Brain pericyte (primary cell): Measurements from ENCODE around the gene CCDC167.
A peak's percentile ranks its signal among the peaks of the same experiment; 100 is the strongest.

Experiments
- DNase-seq: peaks from one replicate; pipeline ENCODE4 v3.0.0-alpha.2; 2012; ENCODE audit warnings: low read depth, low spot score

CCDC167 gene

DNA sequence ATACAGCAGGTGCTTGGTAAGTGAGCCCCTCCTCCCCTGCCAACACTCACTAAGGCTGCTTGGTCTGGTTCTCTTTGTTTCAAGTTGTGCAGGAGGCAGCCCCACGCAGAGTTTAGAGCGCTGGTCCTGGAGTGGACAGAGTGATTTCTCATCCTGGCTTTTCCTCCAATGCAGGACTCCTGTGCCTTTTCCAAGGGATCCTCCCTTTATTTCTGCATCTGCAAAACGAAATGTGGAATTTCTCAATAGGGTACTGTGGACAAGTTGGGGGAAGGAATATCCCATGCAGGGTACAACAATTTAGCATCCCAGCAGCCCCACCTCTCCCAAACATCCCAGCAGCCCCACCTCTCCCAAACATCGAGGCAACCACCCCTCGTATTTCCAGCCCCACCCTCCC lies 30.6 kb upstream of the CCDC167 start:
- no peak for DNase-seq

DNA sequence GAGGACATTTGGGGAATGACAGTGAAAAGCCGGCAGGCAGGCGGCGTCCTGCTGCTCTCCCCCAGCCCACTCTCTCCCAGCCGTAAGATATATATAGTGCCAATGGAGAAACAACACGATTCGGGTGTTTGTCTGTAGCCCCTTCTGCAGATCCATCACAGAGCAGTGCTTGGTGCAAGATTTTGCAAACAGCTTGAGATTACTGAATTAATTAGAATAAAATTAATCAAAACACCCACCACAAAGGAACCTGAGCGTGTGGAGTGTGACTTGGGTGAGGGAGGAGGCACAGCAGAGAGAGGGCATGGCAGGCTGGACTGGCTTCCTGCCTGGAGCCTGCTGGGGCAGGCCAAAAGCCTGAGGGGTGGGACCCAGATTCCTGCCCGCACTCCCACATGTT lies 28.8 kb upstream of the CCDC167 start:
- DNase-seq = no peak

GRCh38 chr6:37525460-37526357 lies 26.0 kb upstream of the CCDC167 start:
- DNase-seq = no peak

DNA sequence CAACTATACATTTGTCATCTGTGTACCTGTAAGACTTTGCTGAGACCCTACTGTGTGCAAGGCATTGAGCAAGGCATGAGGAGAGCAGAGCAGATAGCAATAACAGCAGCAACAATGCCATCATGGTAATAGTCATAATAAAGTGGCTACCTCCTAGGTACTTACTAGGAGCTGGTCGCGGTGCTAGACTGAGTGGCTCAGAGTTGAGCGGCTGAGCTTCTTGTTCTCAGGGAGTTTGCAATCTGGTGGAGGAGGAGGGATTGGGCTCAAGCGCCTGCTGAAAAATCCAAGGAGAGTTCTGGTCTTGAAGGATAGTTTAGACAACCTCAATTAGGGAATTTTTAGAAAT lies 25.3 kb upstream of the CCDC167 start:
- DNase-seq = no peak

DNA sequence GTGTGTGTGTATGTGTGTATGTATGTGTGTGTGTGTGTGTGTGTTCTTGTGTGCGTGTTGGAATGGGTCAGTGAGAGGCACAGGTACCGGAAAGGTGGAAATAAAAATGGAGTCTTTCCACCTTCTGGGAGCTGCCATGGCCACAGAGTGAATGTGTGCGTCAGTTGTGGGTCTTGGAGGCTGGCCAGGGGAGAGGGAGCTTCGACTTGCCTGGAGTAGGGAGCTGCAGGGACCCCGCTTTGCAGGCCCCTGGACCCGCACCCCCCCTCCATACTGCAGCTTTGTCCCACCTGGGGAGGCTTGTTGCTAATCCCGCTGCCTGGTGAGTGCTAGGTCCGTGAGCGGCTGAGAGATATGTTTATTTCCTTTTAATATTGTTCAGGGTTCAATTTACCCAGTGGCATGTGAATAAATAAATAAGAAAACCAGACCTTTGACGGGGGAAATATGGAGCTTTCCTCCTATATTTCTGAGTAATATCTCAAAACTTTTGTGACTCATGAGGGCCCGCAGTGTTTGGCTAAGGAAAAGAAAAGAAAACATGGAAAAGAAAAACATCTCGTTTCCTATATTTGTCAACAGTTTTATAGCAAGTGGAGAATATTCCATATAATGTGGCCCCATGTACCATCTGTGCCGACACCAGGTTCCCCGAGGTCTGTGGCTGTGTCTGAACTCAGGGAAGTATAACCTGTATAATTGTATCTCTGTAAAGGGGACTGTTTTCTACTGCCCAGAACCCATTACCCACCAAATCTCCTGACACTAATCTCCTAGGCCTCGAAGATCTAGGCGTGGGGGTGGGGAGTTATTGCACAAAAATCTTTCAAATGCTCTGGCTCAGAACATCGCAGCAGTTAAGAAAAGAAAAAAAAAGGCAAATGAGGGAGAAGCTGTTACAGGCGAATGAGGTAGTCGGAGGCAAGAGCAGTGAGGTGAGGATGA lies 24.6 kb upstream of the CCDC167 start:
- DNase-seq = peak; percentile 55

GRCh38 chr6:37523412-37523811 lies 23.7 kb upstream of the CCDC167 start:
- no peak for DNase-seq

DNA sequence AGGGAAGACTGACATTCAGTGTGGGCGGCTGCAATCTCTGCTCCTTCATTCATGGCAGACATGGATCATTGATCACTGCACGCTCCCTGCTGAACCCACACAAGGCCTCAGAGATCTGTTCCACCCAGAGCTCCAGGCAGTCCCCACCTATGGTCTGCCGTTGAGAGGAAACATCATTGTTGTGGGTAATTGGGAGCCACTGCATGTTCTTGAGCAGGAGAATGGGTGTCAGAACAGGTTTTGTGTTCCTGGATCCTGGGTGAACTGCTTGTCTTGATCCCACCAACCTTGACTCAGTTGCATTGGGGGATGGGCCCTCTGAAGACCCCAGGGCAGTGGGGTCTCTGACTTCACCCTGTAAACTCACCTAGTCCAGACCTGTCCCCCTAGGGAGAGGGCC lies 23.1 kb upstream of the CCDC167 start:
- no peak for DNase-seq

DNA sequence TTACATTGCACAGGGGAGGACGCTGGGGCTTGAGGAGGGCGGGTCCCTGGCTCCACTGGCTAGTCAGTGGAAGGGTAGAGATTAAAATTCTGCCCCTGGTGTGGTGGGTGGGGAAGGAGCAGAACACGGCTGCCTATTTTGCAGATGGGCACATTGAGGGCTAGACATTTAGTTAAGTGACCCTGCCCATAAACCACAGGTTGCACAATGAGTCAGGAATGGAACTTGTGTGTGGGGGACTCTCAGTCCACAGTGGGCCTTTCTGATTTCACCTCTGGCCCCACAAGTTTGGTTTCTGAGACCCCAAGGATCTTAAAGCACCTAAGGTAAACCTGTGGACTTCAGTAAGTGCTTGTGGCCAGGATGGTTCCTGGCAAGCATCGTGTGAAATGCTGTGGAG lies 22.0 kb upstream of the CCDC167 start:
- DNase-seq = no peak

GRCh38 chr6:37520926-37521325 lies 21.2 kb upstream of the CCDC167 start:
- no peak for DNase-seq

DNA sequence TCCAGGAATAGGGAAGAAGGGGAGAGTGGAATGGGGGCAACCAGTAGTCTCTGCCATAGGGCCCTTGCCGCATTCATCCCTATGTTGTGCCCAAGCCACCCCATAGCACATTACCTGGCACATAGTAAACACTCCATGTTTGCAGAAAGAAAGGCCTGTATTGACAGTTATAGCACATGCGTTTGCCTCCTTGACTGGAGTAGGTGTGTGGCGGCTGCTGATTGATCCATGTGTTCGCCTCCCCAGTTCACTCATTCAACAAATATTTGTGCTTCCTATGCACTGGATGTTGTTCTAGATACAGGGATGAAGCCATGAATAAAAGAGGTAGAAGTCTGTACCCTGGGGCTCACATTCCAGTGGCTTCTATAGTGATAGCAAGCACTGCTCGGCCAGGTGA lies 19.8 kb upstream of the CCDC167 start:
- no peak for DNase-seq

GRCh38 chr6:37518116-37518515 lies 18.4 kb upstream of the CCDC167 start:
- no peak for DNase-seq

- DNase-seq = no peak
Observed at GRCh38 chr6:37517411-37517812, 17.7 kb upstream of the CCDC167 start.

GRCh38 chr6:37516920-37517405 lies 17.3 kb upstream of the CCDC167 start:
- DNase-seq = no peak

DNA sequence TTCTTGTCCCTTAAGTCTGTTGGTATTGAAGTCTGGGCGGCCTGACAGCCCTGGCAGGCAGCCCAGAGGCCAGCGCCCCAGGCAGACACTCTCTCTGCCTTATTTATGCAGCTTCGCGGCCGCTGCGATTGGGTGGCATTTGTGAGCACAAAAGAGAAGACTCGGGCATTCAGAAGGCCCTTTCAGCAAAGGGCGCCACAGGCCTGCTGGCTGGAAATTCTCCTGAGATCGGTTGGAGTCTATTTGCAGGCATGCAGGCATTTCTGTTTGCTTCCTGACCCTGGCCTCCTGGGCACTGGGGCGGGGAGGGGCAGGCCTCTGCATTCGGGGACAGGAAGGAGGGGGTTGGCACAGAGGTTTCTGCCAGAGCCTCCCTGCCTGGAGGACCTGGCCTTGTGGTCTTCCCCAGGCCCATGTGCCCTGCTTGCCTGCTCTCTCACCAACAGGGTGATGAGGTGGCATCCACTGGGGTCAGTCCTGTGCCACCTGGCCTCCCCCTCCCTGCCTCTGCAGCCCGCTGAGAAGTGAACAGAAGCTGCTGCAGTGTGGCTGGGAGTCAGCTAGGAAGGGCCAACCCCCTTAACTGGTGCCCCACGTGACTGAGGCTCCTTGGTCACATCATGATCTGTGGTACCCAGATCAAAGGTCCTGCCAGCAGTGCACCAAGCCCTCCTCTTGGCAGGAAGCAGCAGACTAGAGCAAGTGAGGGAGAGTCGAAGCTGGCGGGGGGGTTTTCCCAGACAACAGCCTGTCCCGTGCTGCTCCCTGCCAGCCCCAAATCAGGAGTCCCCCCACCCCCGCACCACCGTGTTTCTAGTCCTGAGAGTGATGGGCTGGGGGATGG lies 16.6 kb upstream of the CCDC167 start:
- DNase-seq = no peak

DNA sequence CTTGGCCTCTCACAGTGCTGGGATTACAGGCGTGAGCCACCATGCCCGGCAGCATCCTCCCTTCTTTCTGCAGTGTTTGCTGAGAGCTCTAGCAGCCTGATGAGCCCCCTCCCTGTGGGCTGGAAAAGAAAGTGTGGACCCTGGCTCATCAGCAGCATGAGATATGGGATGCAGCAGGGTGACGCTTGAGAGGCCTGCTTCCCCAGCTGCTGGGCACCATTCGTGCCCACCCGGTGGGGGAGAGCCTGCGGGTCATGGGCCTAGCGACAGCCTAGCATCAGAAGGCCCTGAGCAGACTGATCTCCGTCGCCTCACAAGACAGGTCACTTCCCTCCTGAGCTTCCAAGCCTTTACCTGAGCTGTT lies 16.0 kb upstream of the CCDC167 start:
- DNase-seq = no peak

GRCh38 chr6:37514837-37515236 lies 15.1 kb upstream of the CCDC167 start:
- no peak for DNase-seq

DNA sequence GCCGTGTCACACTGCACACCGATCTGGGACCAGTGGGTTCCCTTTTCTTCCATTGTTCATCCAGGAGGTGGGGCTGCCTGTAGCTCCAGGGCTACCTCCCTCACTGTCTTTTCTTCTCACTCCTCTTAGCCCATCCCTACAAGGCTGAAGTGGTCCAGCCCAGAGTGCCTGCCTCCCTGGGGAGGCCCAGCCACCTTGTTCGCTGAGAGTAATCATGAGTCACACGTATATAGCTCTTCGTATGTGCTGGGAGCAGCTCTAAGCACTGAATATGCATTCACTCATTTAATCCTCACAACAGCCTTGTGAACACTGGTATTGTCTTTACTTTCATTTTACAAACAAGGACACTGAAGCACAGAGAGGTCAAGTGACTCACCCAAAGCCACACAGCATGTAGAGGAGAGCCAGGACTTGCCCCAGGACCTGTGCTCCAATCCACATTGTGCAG lies 14.7 kb upstream of the CCDC167 start:
- no peak for DNase-seq

DNA sequence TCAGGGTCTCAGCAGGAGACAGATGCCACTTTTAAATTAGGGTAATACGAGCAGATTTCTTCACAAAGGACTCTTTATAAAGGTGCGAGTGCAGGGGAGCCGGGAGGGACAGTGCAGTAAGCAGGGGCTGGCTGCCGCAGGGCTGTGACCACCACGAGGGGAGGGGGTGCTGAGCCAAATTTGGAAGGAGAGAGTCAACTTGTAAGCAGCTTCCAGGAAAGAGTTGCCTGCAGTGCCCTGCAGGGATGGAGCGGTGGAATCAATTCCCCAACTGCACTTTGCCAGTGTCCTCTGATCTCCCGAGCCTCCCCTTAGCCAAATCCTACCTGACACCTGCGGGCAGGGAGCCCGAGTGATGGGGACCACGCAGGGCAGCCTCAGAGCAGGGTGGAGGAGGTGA lies 13.9 kb upstream of the CCDC167 start:
- no peak for DNase-seq

GRCh38 chr6:37513155-37513554 lies 13.5 kb upstream of the CCDC167 start:
- DNase-seq = no peak

GRCh38 chr6:37512400-37513011 lies 12.8 kb upstream of the CCDC167 start:
- no peak for DNase-seq

GRCh38 chr6:37511910-37512399 lies 12.3 kb upstream of the CCDC167 start:
- DNase-seq = no peak
